Nephron progenitor cell (in vitro differentiated cells): ENCODE measurements around the gene FRMD1.

Experiments used
- DNase-seq: peaks from one replicate; pipeline ENCODE4 v3.0.0; 2021
- H3K27ac Mint-ChIP-seq: 2 replicates; pipeline ENCODE4 v1.8.0; 2021; ENCODE audit warnings: mild to moderate bottlenecking, moderate library complexity, mixed read lengths
- H3K27me3 Mint-ChIP-seq: 2 replicates; pipeline ENCODE4 v1.8.0; 2021; ENCODE audit warnings: mild to moderate bottlenecking, low read depth, mixed read lengths; ENCODE audit not compliant: poor library complexity
- H3K36me3 Mint-ChIP-seq: 2 replicates; pipeline ENCODE4 v1.8.0; 2021; ENCODE audit warnings: low read depth, mixed read lengths
- H3K4me1 Mint-ChIP-seq: 2 replicates; pipeline ENCODE4 v1.8.0; 2021; ENCODE audit warnings: mixed read lengths
- H3K4me3 Mint-ChIP-seq: 2 replicates; pipeline ENCODE4 v1.8.0; 2021; ENCODE audit warnings: mild to moderate bottlenecking, moderate library complexity, mixed read lengths
- H3K9me3 Mint-ChIP-seq: 2 replicates; pipeline ENCODE4 v1.8.0; 2021; ENCODE audit warnings: mild to moderate bottlenecking, moderate library complexity, mixed read lengths
- CTCF ChIP-seq: fragments of 200-600 bp; sonication (generic); IDR thresholded peaks from 2 replicates; pipeline ENCODE4 v1.5.0; 2021; ENCODE audit warnings: antibody characterized with exemption

The FRMD1 gene

GRCh38 chr6:168102315-168102985 lies 23.4 kb upstream of the FRMD1 start:
- Mint-ChIP-seq H3K9me3 (no peaks in the 10 kb centered on the region), H3K4me3 (no peak overlapping the region), H3K36me3 (no peaks in the 10 kb centered on the region), H3K27me3 (peaks cover 25% of the 10 kb centered on the region), H3K27ac (peak overlapping the region; percentile 42), H3K4me1 (peaks cover 39% of the 10 kb centered on the region)
- DNase-seq = no peak
- no peak for TF ChIP-seq CTCF

- Mint-ChIP-seq H3K27ac (no peak overlapping the region), H3K4me1 (peaks cover 39% of the 10 kb centered on the region), H3K4me3 (no peak overlapping the region), H3K27me3 (peaks cover 25% of the 10 kb centered on the region), H3K9me3 (no peaks in the 10 kb centered on the region), H3K36me3 (no peaks in the 10 kb centered on the region)
- DNase-seq = no peak
- no peak for TF ChIP-seq CTCF
These were observed 22.7 kb upstream of the FRMD1 start for GRCh38 chr6:168101590-168102314.

- DNase-seq = no peak
- Mint-ChIP-seq H3K27me3 (peaks cover 25% of the 10 kb centered on the region), H3K27ac (no peak overlapping the region), H3K4me1 (peaks cover 31% of the 10 kb centered on the region), H3K36me3 (no peaks in the 10 kb centered on the region), H3K4me3 (no peak overlapping the region), H3K9me3 (no peaks in the 10 kb centered on the region)
- TF ChIP-seq CTCF = no peak
These were observed 22.0 kb upstream of the FRMD1 start for GRCh38 chr6:168100803-168101589.

GRCh38 chr6:168100011-168100802 lies 21.2 kb upstream of the FRMD1 start:
- H3K4me3 Mint-ChIP-seq = no peak overlapping the region
- no peak for TF ChIP-seq CTCF
- H3K4me1 Mint-ChIP-seq = peaks cover 25% of the 10 kb centered on the region
- no peak for DNase-seq
- H3K9me3 Mint-ChIP-seq = no peaks in the 10 kb centered on the region
- H3K27ac Mint-ChIP-seq = no peak overlapping the region
- H3K27me3 Mint-ChIP-seq = peaks cover 19% of the 10 kb centered on the region
- H3K36me3 Mint-ChIP-seq = no peaks in the 10 kb centered on the region

GRCh38 chr6:168099201-168100010 lies 20.4 kb upstream of the FRMD1 start:
- peaks cover 25% of the 10 kb centered on the region for H3K4me1 Mint-ChIP-seq
- DNase-seq = peak; percentile 43
- no peaks in the 10 kb centered on the region for H3K9me3 Mint-ChIP-seq
- TF ChIP-seq CTCF = no peak
- H3K27me3 Mint-ChIP-seq = peaks cover 14% of the 10 kb centered on the region
- H3K36me3 Mint-ChIP-seq = no peaks in the 10 kb centered on the region
- H3K27ac Mint-ChIP-seq = no peak overlapping the region
- no peak overlapping the region for H3K4me3 Mint-ChIP-seq
